OCI-LY1 (cell line): ENCODE measurements around the gene TPCN1.
A peak's percentile ranks its signal among the peaks of the same experiment; 100 is the strongest.

Experiments
- H2AFZ ChIP-seq: fragments of 200-600 bp; sonication (generic), shearing (Covaris generic); 2 replicates; pipeline ENCODE4 v1.6.0; 2014; ENCODE audit warnings: antibody characterized with exemption, mild to moderate bottlenecking, low read length
- H3F3A ChIP-seq: fragments of 200-600 bp; sonication (generic), shearing (Covaris generic); 2 replicates; pipeline ENCODE4 v1.6.0; 2014; ENCODE audit warnings: mild to moderate bottlenecking, antibody characterized with exemption, low read length, moderate library complexity; ENCODE audit not compliant: insufficient read depth
- H3K27ac ChIP-seq: fragments of 200-600 bp; sonication (generic); 2 replicates; pipeline ENCODE4 v1.5.1; 2014; ENCODE audit warnings: low read length, mixed run types, mild to moderate bottlenecking, low read depth; ENCODE audit not compliant: poor library complexity, severe bottlenecking
- H3K27me3 ChIP-seq: fragments of 200-600 bp; sonication (generic); 2 replicates; pipeline ENCODE4 v1.6.0; 2014; ENCODE audit warnings: antibody characterized with exemption, mild to moderate bottlenecking, low read length, moderate library complexity; ENCODE audit not compliant: insufficient read depth
- H3K36me3 ChIP-seq: fragments of 200-600 bp; sonication (generic); 2 replicates; pipeline ENCODE4 v1.6.1; 2014; ENCODE audit warnings: mild to moderate bottlenecking, antibody characterized with exemption, low read length, moderate library complexity, mixed read lengths; ENCODE audit not compliant: insufficient read depth
- H3K4me1 ChIP-seq: fragments of 200-600 bp; sonication (generic); 2 replicates; pipeline ENCODE4 v1.5.1; 2014; ENCODE audit warnings: mild to moderate bottlenecking, low read length, moderate library complexity; ENCODE audit not compliant: insufficient read depth, severe bottlenecking
- H3K4me2 ChIP-seq: fragments of 200-600 bp; sonication (generic), shearing (Covaris generic); 2 replicates; pipeline ENCODE4 v1.6.1; 2014; ENCODE audit warnings: low read length
- H3K4me3 ChIP-seq: fragments of 200-600 bp; sonication (generic); 2 replicates; pipeline ENCODE4 v1.5.1; 2014; ENCODE audit warnings: low read length, low read depth, mild to moderate bottlenecking, mixed read lengths; ENCODE audit not compliant: poor library complexity, severe bottlenecking
- H3K79me2 ChIP-seq: fragments of 200-600 bp; shearing (Covaris generic); 2 replicates; pipeline ENCODE4 v1.6.1; 2016; ENCODE audit warnings: mixed run types, low read length, mixed read lengths; ENCODE audit not compliant: insufficient read depth
- H3K9ac ChIP-seq: fragments of 200-600 bp; sonication (generic), shearing (Covaris generic); 2 replicates; pipeline ENCODE4 v1.6.1; 2014; ENCODE audit warnings: mild to moderate bottlenecking, low read length, mixed read lengths
- H3K9me2 ChIP-seq: fragments of 200-600 bp; sonication (generic), shearing (Covaris generic); 2 replicates; pipeline ENCODE4 v1.6.1; 2014; ENCODE audit warnings: low read depth, mild to moderate bottlenecking, low read length, mixed read lengths
- H3K9me3 ChIP-seq: fragments of 200-600 bp; shearing (Covaris generic); 2 replicates; pipeline ENCODE4 v1.6.1; 2014; ENCODE audit warnings: low read length, mixed read lengths
- H4K20me1 ChIP-seq: fragments of 200-600 bp; sonication (generic), shearing (Covaris generic); 2 replicates; pipeline ENCODE4 v1.6.0; 2016; ENCODE audit warnings: mild to moderate bottlenecking, low read length; ENCODE audit not compliant: insufficient read depth
- CTCF ChIP-seq: fragments of 200-600 bp; sonication (generic), shearing (Covaris generic); IDR thresholded peaks from 2 replicates; pipeline ENCODE4 v1.5.1; 2017; ENCODE audit warnings: mild to moderate bottlenecking, antibody characterized with exemption, low read length, moderate library complexity, mixed read lengths
- EZH2 ChIP-seq: fragments of 200-600 bp; sonication (generic), shearing (Covaris generic); IDR thresholded peaks from 2 replicates; pipeline ENCODE4 v1.8.0; 2017; ENCODE audit warnings: borderline replicate concordance, mixed run types, mild to moderate bottlenecking, antibody characterized with exemption, low read length, moderate library complexity, mixed read lengths

Gene TPCN1

GRCh38 chr12:113254298-113254697 is 33.0 kb downstream of the TPCN1 start:
- Histone ChIP-seq H3K4me3 (no peak overlapping the region), H4K20me1 (no peaks in the 10 kb centered on the region), H3K27ac (no peak overlapping the region), H3K9me2 (no peaks in the 10 kb centered on the region), H3K9me3 (peaks cover 7% of the 10 kb centered on the region; the same call in 1 of the 2 replicates), H3K9ac (no peak overlapping the region), H3F3A (0 out of 2 replicates have a peak, but pooled peaks cover 3% of the 10 kb centered on the region), H3K36me3 (peaks cover 78% of the 10 kb centered on the region), H3K4me1 (peaks cover 3% of the 10 kb centered on the region), H3K4me2 (no peak overlapping the region), H3K79me2 (peaks cover 7% of the 10 kb centered on the region; the same call in 1 of the 2 replicates), H2AFZ (no peak overlapping the region), H3K27me3 (no peaks in the 10 kb centered on the region)
- TF ChIP-seq CTCF (no peak), EZH2 (no peak)

GRCh38 chr12:113257564-113257963 is 36.3 kb downstream of the TPCN1 start:
- H3K4me2 ChIP-seq = no peak overlapping the region
- H3K4me3 ChIP-seq = no peak overlapping the region
- H3K9ac ChIP-seq = no peak overlapping the region
- H3K4me1 ChIP-seq = peaks cover 30% of the 10 kb centered on the region
- no peaks in the 10 kb centered on the region for H3K9me2 ChIP-seq
- 0 out of 2 replicates have a peak, but pooled peaks cover 3% of the 10 kb centered on the region for H3F3A ChIP-seq
- H2AFZ ChIP-seq = no peak overlapping the region
- no peaks in the 10 kb centered on the region for H4K20me1 ChIP-seq
- no peak for TF ChIP-seq EZH2
- no peak for TF ChIP-seq CTCF
- H3K36me3 ChIP-seq = peaks cover 77% of the 10 kb centered on the region
- peaks cover 7% of the 10 kb centered on the region; the same call in 1 of the 2 replicates for H3K9me3 ChIP-seq
- no peaks in the 10 kb centered on the region for H3K27me3 ChIP-seq
- no peak overlapping the region for H3K27ac ChIP-seq
- peaks cover 7% of the 10 kb centered on the region; the same call in 1 of the 2 replicates for H3K79me2 ChIP-seq

- peak overlapping the region; percentile 68 for H3K27ac ChIP-seq
- H3K9ac ChIP-seq = no peak overlapping the region; the same call in 1 of the 2 replicates
- peaks cover 30% of the 10 kb centered on the region for H3K4me1 ChIP-seq
- TF ChIP-seq EZH2 (no peak), CTCF (no peak)
- no peak overlapping the region for H2AFZ ChIP-seq
- H4K20me1 ChIP-seq = no peaks in the 10 kb centered on the region
- H3K9me3 ChIP-seq = no peaks in the 10 kb centered on the region
- H3F3A ChIP-seq = no peaks in the 10 kb centered on the region
- H3K79me2 ChIP-seq = no peaks in the 10 kb centered on the region
- no peaks in the 10 kb centered on the region for H3K27me3 ChIP-seq
- H3K9me2 ChIP-seq = no peaks in the 10 kb centered on the region
- H3K4me3 ChIP-seq = no peak overlapping the region
- H3K36me3 ChIP-seq = peaks cover 73% of the 10 kb centered on the region
- peak overlapping the region; percentile 0; the same call in 1 of the 2 replicates for H3K4me2 ChIP-seq
Observed at GRCh38 chr12:113260127-113260526, 38.9 kb downstream of the TPCN1 start.
